Astrocyte (in vitro differentiated cells and primary cell): ENCODE results near the gene SRRT. TPM values are rescaled to one million over a fixed set of nuclear protein-coding genes. Genes with fewer than 3 reads are reported as not detected.

Source experiments
- DNase-seq: peaks from one replicate; pipeline ENCODE4 v3.0.0-alpha.2; 2010; ENCODE audit warnings: low read depth
- FAIRE-seq: peaks from 2 replicates; lab custom pipeline; 2011; peaks lifted over from hg19 to GRCh38; lab: Jason Lieb, UNC
- H2AFZ ChIP-seq: 2 replicates; pipeline ENCODE4 v1.6.0; 2012; ENCODE audit warnings: low read depth, low read length, inconsistent platforms
- H3K27ac ChIP-seq: 2 replicates; pipeline ENCODE4 v1.5.1; 2011; ENCODE audit warnings: low read depth, low read length, inconsistent platforms
- H3K27me3 ChIP-seq: 2 replicates; pipeline ENCODE4 v1.6.0; 2011; ENCODE audit warnings: low read length, inconsistent platforms; ENCODE audit not compliant: insufficient read depth
- H3K36me3 ChIP-seq: 2 replicates; pipeline ENCODE4 v1.5.1; 2011; ENCODE audit warnings: low read length, inconsistent platforms; ENCODE audit not compliant: insufficient read depth
- H3K4me1 ChIP-seq: 2 replicates; pipeline ENCODE4 v1.5.1; 2011; ENCODE audit warnings: low read length, inconsistent platforms; ENCODE audit not compliant: insufficient read depth
- H3K4me2 ChIP-seq: 2 replicates; pipeline ENCODE4 v1.6.0; 2012; ENCODE audit warnings: low read length, inconsistent platforms
- H3K4me3 ChIP-seq: 2 replicates; pipeline ENCODE4 v1.5.1; 2011; ENCODE audit warnings: low read depth, mild to moderate bottlenecking, low read length, inconsistent platforms; ENCODE audit not compliant: insufficient read depth
- H3K79me2 ChIP-seq: 2 replicates; pipeline ENCODE4 v1.6.0; 2012; ENCODE audit warnings: mild to moderate bottlenecking, low read length, inconsistent platforms; ENCODE audit not compliant: insufficient read depth
- H3K9ac ChIP-seq: 2 replicates; pipeline ENCODE4 v1.6.0; 2012; ENCODE audit warnings: mild to moderate bottlenecking, low read length, inconsistent platforms
- H3K9me3 ChIP-seq: 2 replicates; pipeline ENCODE4 v1.5.1; 2012; ENCODE audit warnings: low read depth, mild to moderate bottlenecking, low read length, inconsistent platforms; ENCODE audit not compliant: insufficient read depth
- H4K20me1 ChIP-seq: 2 replicates; pipeline ENCODE4 v1.6.0; 2012; ENCODE audit warnings: low read length, inconsistent platforms; ENCODE audit not compliant: insufficient read depth
- H3K27ac Mint-ChIP-seq: one replicate; pipeline ENCODE4 v1.8.0; 2021; ENCODE audit warnings: mild to moderate bottlenecking, mixed read lengths; ENCODE audit not compliant: unreplicated experiment
- H3K27me3 Mint-ChIP-seq: one replicate; pipeline ENCODE4 v1.8.0; 2021; ENCODE audit warnings: low read depth, mixed read lengths; ENCODE audit not compliant: unreplicated experiment
- H3K36me3 Mint-ChIP-seq: one replicate; pipeline ENCODE4 v1.8.0; 2021; ENCODE audit warnings: low read depth, mixed read lengths; ENCODE audit not compliant: unreplicated experiment
- H3K4me1 Mint-ChIP-seq: one replicate; pipeline ENCODE4 v1.8.0; 2021; ENCODE audit warnings: low read depth, mixed read lengths; ENCODE audit not compliant: unreplicated experiment
- H3K4me3 Mint-ChIP-seq: one replicate; pipeline ENCODE4 v1.8.0; 2021; ENCODE audit warnings: mild to moderate bottlenecking, moderate library complexity, mixed read lengths; ENCODE audit not compliant: unreplicated experiment
- H3K9me3 Mint-ChIP-seq: one replicate; pipeline ENCODE4 v1.8.0; 2021; ENCODE audit warnings: mild to moderate bottlenecking, mixed read lengths; ENCODE audit not compliant: unreplicated experiment
- CTCF ChIP-seq: IDR thresholded peaks from 2 replicates; pipeline ENCODE4 v1.5.1; 2011; ENCODE audit warnings: low read depth, mild to moderate bottlenecking, inconsistent platforms, low read length, moderate library complexity; ENCODE audit not compliant: insufficient read depth
- EZH2 ChIP-seq: IDR thresholded peaks from 2 replicates; pipeline ENCODE4 v1.6.1; 2012; ENCODE audit warnings: mild to moderate bottlenecking, low read length, inconsistent platforms; ENCODE audit not compliant: insufficient read depth
- total RNA-seq: library from RNA; stranded (reverse); gene quantifications from 2 replicates; pipeline ENCODE4 v1.2.1, GENCODE V29; 2021

Gene SRRT
- total RNA-seq, 1 donor from 2014 or later, result 118 TPM

- Histone ChIP-seq H4K20me1 (peaks cover 53% of the 10 kb centered on the region), H3K4me2 (peak overlapping the region; percentile 82), H3K4me3 (peak overlapping the region; percentile 63), H3K9me3 (no peaks in the 10 kb centered on the region), H3K4me1 (peaks cover 38% of the 10 kb centered on the region), H2AFZ (no peak overlapping the region), H3K9ac (peak overlapping the region; percentile 86), H3K36me3 (peaks cover 31% of the 10 kb centered on the region), H3K27ac (peak overlapping the region; percentile 73), H3K79me2 (peaks cover 50% of the 10 kb centered on the region), H3K27me3 (no peaks in the 10 kb centered on the region)
- FAIRE-seq (no peak), DNase-seq (no peak)
- H3K4me3 Mint-ChIP-seq, result peak overlapping the region; percentile 79
- H3K27me3 Mint-ChIP-seq, result no peaks in the 10 kb centered on the region
- no peaks in the 10 kb centered on the region for H3K9me3 Mint-ChIP-seq
- peak overlapping the region; percentile 58 for H3K27ac Mint-ChIP-seq
- H3K36me3 Mint-ChIP-seq, result peaks cover 21% of the 10 kb centered on the region
- H3K4me1 Mint-ChIP-seq, result peaks cover 19% of the 10 kb centered on the region
- TF ChIP-seq EZH2, result no peak
- TF ChIP-seq CTCF, result no peak
These were observed 13.5 kb downstream of the SRRT start for GRCh38 chr7:100888291-100888987.

- Mint-ChIP-seq H3K9me3 (no peaks in the 10 kb centered on the region), H3K27ac (peak within 1 kb of the TSS; percentile 96), H3K4me3 (peak within 1 kb of the TSS; percentile 89), H3K4me1 (peaks cover 20% of the 10 kb centered on the region), H3K27me3 (peaks cover under 1% of the 10 kb centered on the region), H3K36me3 (peaks cover 21% of the 10 kb centered on the region)
- peak within 1 kb of the TSS; percentile 60 for H2AFZ ChIP-seq
- H3K9ac ChIP-seq, result peak within 1 kb of the TSS; percentile 86
- H3K36me3 ChIP-seq, result peaks cover 25% of the 10 kb centered on the region
- peaks cover 38% of the 10 kb centered on the region for H3K4me1 ChIP-seq
- H3K27me3 ChIP-seq, result no peaks in the 10 kb centered on the region
- H4K20me1 ChIP-seq, result peaks cover 46% of the 10 kb centered on the region
- H3K9me3 ChIP-seq, result no peaks in the 10 kb centered on the region
- peak within 1 kb of the TSS; percentile 73 for H3K27ac ChIP-seq
- no peak for DNase-seq
- H3K4me3 ChIP-seq, result peak within 1 kb of the TSS; percentile 63
- no peak for FAIRE-seq
- TF ChIP-seq CTCF, result no peak
- TF ChIP-seq EZH2, result no peak
- peak within 1 kb of the TSS; percentile 96 for H3K4me2 ChIP-seq
- peaks cover 43% of the 10 kb centered on the region for H3K79me2 ChIP-seq
These were observed 14.3 kb downstream of the SRRT start, which contains the start of gene UFSP1 for GRCh38 chr7:100888988-100889750. Gene UFSP1 (minus strand): TSS chr7:100889715. CDS start chr7:100889271, 444 bp downstream.
